ENCODE results near the gene INPP4A. TPM values are rescaled to one million over a fixed set of nuclear protein-coding genes. Genes with fewer than 3 reads are reported as not detected.

Gene INPP4A
- total and polyA plus RNA-seq, 9 of the 15 experiments (the other 6 are each of a cell fraction or from before 2014, with no cell fraction given), result 1.8 to 15.7 (median 8.3) TPM

DNA sequence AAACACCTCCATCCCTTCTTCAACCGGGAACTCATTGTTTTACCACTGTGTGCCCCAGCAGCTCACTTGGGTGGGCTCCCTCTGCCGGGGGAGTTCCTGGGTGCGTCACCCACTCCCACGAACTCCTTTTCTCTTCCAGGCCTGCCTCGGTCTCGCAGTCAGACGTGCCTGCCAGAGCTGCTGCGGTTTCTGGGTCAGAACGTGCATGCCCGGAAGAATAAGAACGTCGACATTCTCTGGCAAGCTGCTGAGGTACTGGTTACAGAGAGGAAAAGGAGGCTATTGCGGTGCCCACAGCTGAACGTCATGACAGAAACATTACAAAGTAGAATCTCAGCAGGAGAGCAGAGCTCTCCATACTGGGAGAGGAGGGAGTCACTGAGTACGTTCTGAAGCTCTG lies 128.0 kb downstream of the INPP4A start:
- CTCF ChIA-PET (ENCODE audit: low intra/inter-chr PET ratio), result no interaction called here
- 80% methylated on average over 15 of the region's 15 CpGs for WGBS (ENCODE audit: insufficient coverage, low coverage, missing lambda C conversion rate)
- no peak for FAIRE-seq

More for the DNA sequence above, 128.0 kb downstream of the INPP4A start:
- Histone ChIP-seq H4K20me1 (replicated peaks; ENCODE audit: control insufficient read depth, insufficient read depth, low read length) (no peaks in the 10 kb centered on the region; the same call in 1 of the 2 replicates), H3K4me2 (ENCODE audit: insufficient read depth, low read length) (no peak overlapping the region), H3K4me3 (no peak overlapping the region), H3K27me3 (ENCODE audit: control insufficient read depth in 2 of 2, insufficient read depth in 2 of 2, low read length in 2 of 2) (no peaks in the 10 kb centered on the region), H3K27ac (ENCODE audit: extremely low read depth, low read depth, low read length) (no peak overlapping the region), H3K79me2 (ENCODE audit: control insufficient read depth, insufficient read depth, low read length) (no peaks in the 10 kb centered on the region), H2AFZ (ENCODE audit: low read depth, low read length) (no peak overlapping the region), H3K9ac (ENCODE audit: insufficient read depth in 1 of 2, low read depth in 2 of 2, low read length in 2 of 2) (no peak overlapping the region), H3K36me3 (ENCODE audit: control insufficient read depth, insufficient read depth, low read length) (peaks cover 28% of the 10 kb centered on the region; the same call in 2 of the 3 replicates), H3K9me1 (ENCODE audit: control insufficient read depth, insufficient read depth, low read length) (no peaks in the 10 kb centered on the region), H3K9me3 (replicated peaks; ENCODE audit: control insufficient read depth, insufficient read depth, low read depth, low read length) (no peaks in the 10 kb centered on the region), H3K4me1 (replicated peaks in 1 of 2; ENCODE audit: control insufficient read depth in 2 of 2, insufficient read depth in 2 of 2, low read length in 2 of 2) (no peaks in the 10 kb centered on the region)
- no peak for ATAC-seq
- no TSS peak for BruUV-seq (replicated peaks)
- in situ Hi-C loops (cut with MboI), result no loop called here
- intact Hi-C loops (cut with micrococcal nuclease), result no loop called here
- TF ChIP-seq, protein P1, sequence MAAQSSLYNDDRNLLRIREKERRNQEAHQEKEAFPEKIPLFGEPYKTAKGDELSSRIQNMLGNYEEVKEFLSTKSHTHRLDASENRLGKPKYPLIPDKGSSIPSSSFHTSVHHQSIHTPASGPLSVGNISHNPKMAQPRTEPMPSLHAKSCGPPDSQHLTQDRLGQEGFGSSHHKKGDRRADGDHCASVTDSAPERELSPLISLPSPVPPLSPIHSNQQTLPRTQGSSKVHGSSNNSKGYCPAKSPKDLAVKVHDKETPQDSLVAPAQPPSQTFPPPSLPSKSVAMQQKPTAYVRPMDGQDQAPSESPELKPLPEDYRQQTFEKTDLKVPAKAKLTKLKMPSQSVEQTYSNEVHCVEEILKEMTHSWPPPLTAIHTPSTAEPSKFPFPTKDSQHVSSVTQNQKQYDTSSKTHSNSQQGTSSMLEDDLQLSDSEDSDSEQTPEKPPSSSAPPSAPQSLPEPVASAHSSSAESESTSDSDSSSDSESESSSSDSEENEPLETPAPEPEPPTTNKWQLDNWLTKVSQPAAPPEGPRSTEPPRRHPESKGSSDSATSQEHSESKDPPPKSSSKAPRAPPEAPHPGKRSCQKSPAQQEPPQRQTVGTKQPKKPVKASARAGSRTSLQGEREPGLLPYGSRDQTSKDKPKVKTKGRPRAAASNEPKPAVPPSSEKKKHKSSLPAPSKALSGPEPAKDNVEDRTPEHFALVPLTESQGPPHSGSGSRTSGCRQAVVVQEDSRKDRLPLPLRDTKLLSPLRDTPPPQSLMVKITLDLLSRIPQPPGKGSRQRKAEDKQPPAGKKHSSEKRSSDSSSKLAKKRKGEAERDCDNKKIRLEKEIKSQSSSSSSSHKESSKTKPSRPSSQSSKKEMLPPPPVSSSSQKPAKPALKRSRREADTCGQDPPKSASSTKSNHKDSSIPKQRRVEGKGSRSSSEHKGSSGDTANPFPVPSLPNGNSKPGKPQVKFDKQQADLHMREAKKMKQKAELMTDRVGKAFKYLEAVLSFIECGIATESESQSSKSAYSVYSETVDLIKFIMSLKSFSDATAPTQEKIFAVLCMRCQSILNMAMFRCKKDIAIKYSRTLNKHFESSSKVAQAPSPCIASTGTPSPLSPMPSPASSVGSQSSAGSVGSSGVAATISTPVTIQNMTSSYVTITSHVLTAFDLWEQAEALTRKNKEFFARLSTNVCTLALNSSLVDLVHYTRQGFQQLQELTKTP (IDR thresholded peaks at IDR 0.05; ENCODE audit: low read depth in 1 of 2, partially characterized antibody in 2 of 2), result no peak
- TF ChIP-seq, protein P2, sequence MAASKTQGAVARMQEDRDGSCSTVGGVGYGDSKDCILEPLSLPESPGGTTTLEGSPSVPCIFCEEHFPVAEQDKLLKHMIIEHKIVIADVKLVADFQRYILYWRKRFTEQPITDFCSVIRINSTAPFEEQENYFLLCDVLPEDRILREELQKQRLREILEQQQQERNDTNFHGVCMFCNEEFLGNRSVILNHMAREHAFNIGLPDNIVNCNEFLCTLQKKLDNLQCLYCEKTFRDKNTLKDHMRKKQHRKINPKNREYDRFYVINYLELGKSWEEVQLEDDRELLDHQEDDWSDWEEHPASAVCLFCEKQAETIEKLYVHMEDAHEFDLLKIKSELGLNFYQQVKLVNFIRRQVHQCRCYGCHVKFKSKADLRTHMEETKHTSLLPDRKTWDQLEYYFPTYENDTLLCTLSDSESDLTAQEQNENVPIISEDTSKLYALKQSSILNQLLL (CRISPR knock-in tag; IDR thresholded peaks at IDR 0.05; ENCODE audit: borderline replicate concordance), result no peak
- no peak for TF ChIP-seq ZNF184 (CRISPR knock-in tag; IDR thresholded peaks at IDR 0.05)
- no peak for TF ChIP-seq ESRRA (IDR thresholded peaks at IDR 0.05; ENCODE audit: borderline replicate concordance, low read depth)
- no peak for TF ChIP-seq PRPF4 (IDR thresholded peaks at IDR 0.05; ENCODE audit: insufficient read depth, low read depth, low read length, poor library complexity, severe bottlenecking)
- TF ChIP-seq SMARCA4 (IDR thresholded peaks at IDR 0.05), result no peak
- no peak for TF ChIP-seq ZC3H11A (IDR thresholded peaks at IDR 0.05; ENCODE audit: low read depth, low read length)
- TF ChIP-seq ZNF263 (CRISPR knock-in tag; IDR thresholded peaks at IDR 0.05; ENCODE audit: borderline replicate concordance), result no peak
- no peak for TF ChIP-seq NFATC3 (IDR thresholded peaks at IDR 0.05)
- TF ChIP-seq SMARCA5 (IDR thresholded peaks at IDR 0.05), result no peak
- TF ChIP-seq, protein P3, sequence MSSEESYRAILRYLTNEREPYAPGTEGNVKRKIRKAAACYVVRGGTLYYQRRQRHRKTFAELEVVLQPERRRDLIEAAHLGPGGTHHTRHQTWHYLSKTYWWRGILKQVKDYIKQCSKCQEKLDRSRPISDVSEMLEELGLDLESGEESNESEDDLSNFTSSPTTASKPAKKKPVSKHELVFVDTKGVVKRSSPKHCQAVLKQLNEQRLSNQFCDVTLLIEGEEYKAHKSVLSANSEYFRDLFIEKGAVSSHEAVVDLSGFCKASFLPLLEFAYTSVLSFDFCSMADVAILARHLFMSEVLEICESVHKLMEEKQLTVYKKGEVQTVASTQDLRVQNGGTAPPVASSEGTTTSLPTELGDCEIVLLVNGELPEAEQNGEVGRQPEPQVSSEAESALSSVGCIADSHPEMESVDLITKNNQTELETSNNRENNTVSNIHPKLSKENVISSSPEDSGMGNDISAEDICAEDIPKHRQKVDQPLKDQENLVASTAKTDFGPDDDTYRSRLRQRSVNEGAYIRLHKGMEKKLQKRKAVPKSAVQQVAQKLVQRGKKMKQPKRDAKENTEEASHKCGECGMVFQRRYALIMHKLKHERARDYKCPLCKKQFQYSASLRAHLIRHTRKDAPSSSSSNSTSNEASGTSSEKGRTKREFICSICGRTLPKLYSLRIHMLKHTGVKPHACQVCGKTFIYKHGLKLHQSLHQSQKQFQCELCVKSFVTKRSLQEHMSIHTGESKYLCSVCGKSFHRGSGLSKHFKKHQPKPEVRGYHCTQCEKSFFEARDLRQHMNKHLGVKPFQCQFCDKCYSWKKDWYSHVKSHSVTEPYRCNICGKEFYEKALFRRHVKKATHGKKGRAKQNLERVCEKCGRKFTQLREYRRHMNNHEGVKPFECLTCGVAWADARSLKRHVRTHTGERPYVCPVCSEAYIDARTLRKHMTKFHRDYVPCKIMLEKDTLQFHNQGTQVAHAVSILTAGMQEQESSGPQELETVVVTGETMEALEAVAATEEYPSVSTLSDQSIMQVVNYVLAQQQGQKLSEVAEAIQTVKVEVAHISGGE (CRISPR knock-in tag; IDR thresholded peaks at IDR 0.05), result no peak
- TF ChIP-seq, protein P4, sequence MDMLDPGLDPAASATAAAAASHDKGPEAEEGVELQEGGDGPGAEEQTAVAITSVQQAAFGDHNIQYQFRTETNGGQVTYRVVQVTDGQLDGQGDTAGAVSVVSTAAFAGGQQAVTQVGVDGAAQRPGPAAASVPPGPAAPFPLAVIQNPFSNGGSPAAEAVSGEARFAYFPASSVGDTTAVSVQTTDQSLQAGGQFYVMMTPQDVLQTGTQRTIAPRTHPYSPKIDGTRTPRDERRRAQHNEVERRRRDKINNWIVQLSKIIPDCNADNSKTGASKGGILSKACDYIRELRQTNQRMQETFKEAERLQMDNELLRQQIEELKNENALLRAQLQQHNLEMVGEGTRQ (CRISPR knock-in tag; IDR thresholded peaks at IDR 0.05), result no peak
- TF ChIP-seq NELFE (IDR thresholded peaks at IDR 0.05; ENCODE audit: insufficient read depth, insufficient read length), result no peak
- no peak for DNase-seq (ENCODE audit: extremely low read depth in 1 of 4, low spot score in 3 of 4)
- POLR2A ChIA-PET, result interaction anchor here (0.6 to 2.5 kb wide), 3 partner anchors 12 to 1799 kb away, joined by 3 to 10 read pairs (median 4); no protein-coding TSS in a partner anchor
